Neutrophil (primary cell): ENCODE measurements around the gene ARPIN.

Source experiments
- H3K27ac ChIP-seq: fragments of 200-600 bp; sonication (generic); 2 replicates; pipeline ENCODE4 v1.5.1; 2016; ENCODE audit warnings: mild to moderate bottlenecking, moderate library complexity
- H3K27me3 ChIP-seq: fragments of 200-600 bp; sonication (generic); 2 replicates; pipeline ENCODE4 v1.6.0; 2016; ENCODE audit warnings: mild to moderate bottlenecking
- H3K36me3 ChIP-seq: fragments of 200-600 bp; sonication (generic); 2 replicates; pipeline ENCODE4 v1.5.1; 2017
- H3K4me1 ChIP-seq, 2 experiments: fragments of 200-600 bp in 1 of 2; sonication (generic) in 1 of 2; 1 replicate in 1 of 2; 2 replicates in 1 of 2; pipeline versions ENCODE4 v1.5.1 to v1.6.1; 2013 to 2016; ENCODE audit warnings: low read depth in 1 of 2, low read length in 1 of 2, mild to moderate bottlenecking in 1 of 2, moderate library complexity in 1 of 2; ENCODE audit not compliant: control insufficient read depth in 1 of 2, insufficient read depth in 1 of 2
- H3K4me3 ChIP-seq, 2 experiments: fragments of 200-600 bp in 1 of 2; sonication (generic) in 1 of 2; 1 replicate in 1 of 2; 2 replicates in 1 of 2; pipeline ENCODE4 v1.5.1; 2013 to 2016; ENCODE audit warnings: low read depth in 1 of 2, low read length in 1 of 2, mild to moderate bottlenecking in 1 of 2, moderate library complexity in 1 of 2
- H3K9me3 ChIP-seq: fragments of 200-600 bp; sonication (generic); 2 replicates; pipeline ENCODE4 v1.5.1; 2016
- CTCF ChIP-seq: fragments of 200-600 bp; sonication (generic); IDR thresholded peaks from 2 replicates; pipeline ENCODE4 v1.5.1; 2016; ENCODE audit warnings: antibody characterized with exemption

The ARPIN gene

DNA sequence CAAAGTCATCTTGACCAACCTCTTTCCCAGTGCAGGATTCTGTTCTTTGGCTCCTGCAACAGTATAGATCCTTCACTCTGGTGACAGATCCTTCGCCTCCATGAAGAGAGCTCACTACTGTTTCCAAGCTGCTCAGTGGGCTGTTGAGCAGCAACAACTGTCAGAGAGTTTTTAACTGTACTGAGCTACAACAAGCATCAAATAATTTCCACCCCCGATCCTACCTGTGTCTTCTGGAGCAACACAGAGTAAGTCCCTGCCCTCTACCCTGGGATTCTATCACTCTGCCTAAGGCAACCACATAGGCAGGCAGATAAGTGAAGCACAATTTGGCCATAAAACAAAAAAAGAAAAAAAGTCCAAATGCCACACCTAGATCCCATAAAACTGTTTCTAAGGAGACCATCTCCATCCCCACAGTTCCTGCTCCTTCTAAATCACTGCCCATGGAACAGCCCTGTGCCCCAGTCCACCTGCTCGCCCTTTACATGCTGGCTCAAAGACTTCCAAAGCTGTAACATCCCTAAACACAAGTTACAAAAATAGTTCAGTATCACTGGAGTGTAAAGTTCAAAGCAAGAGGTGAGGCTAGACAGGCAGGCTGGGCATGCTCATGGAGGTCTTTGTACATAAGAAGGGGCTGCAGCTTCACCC is 60.3 kb downstream of the ARPIN start:
- Histone ChIP-seq H3K27ac (peak overlapping the region; percentile 91), H3K27me3 (no peaks in the 10 kb centered on the region), H3K4me1 (peaks cover 30 to 44% of the 10 kb centered on the region in 2 experiments), H3K36me3 (no peaks in the 10 kb centered on the region), H3K9me3 (no peaks in the 10 kb centered on the region), H3K4me3 (no peak overlapping the region)
- no peak for TF ChIP-seq CTCF

GRCh38 chr15:89851673-89852341 is 60.9 kb downstream of the ARPIN start:
- H3K27ac ChIP-seq: peak overlapping the region; percentile 91
- no peaks in the 10 kb centered on the region for H3K27me3 ChIP-seq
- no peak for TF ChIP-seq CTCF
- H3K4me3 ChIP-seq: peak overlapping the region in 1 of 2 experiments; percentile 5
- no peaks in the 10 kb centered on the region for H3K9me3 ChIP-seq
- H3K36me3 ChIP-seq: no peaks in the 10 kb centered on the region
- peaks cover 30 to 44% of the 10 kb centered on the region in 2 experiments for H3K4me1 ChIP-seq

- H3K27me3 ChIP-seq: no peaks in the 10 kb centered on the region
- TF ChIP-seq CTCF: no peak
- no peaks in the 10 kb centered on the region for H3K9me3 ChIP-seq
- peak overlapping the region; percentile 91 for H3K27ac ChIP-seq
- H3K4me1 ChIP-seq: peaks cover 35 to 44% of the 10 kb centered on the region in 2 experiments
- H3K36me3 ChIP-seq: no peaks in the 10 kb centered on the region
- peak overlapping the region in 1 of 2 experiments; percentile 45 for H3K4me3 ChIP-seq
Measured at GRCh38 chr15:89848970-89849292, 63.8 kb downstream of the ARPIN start.

- TF ChIP-seq CTCF: no peak
- H3K27me3 ChIP-seq: no peaks in the 10 kb centered on the region
- no peaks in the 10 kb centered on the region for H3K9me3 ChIP-seq
- no peaks in the 10 kb centered on the region for H3K36me3 ChIP-seq
- peak overlapping the region; percentile 91 for H3K27ac ChIP-seq
- H3K4me1 ChIP-seq: peaks cover 35 to 38% of the 10 kb centered on the region in 2 experiments
- no peak overlapping the region for H3K4me3 ChIP-seq
Measured at GRCh38 chr15:89847101-89847500, 65.7 kb downstream of the ARPIN start.

DNA sequence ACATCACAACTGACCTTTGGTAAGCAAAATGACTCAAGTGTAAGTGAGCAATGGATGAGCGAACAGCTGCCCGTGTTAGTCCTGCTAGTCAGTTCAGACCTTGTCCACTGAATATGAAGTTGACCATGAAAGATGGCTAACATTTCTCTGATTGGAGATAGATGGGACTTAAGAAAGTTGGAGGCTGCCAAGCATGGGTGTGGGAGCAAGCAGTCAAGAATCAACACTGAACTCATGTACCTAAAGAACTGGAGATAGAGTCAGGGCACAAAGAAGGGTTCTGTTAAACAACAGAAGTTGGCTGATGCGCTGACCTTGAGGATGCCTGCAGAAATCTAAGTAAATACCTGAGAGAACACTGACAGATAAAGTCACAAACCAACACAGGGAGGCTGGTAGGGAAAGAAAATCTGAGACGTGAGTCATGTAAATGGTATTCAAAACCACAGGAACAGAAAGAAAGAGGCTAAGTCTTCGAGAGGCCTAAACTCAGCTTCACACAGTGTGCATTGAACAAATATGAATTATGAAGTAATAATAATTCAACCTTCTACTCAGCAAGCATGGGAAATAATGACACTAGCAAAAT is 67.4 kb downstream of the ARPIN start:
- Histone ChIP-seq H3K9me3 (no peaks in the 10 kb centered on the region), H3K27ac (no peak overlapping the region), H3K4me1 (peaks cover 22 to 25% of the 10 kb centered on the region in 2 experiments), H3K27me3 (no peaks in the 10 kb centered on the region), H3K4me3 (no peak overlapping the region), H3K36me3 (no peaks in the 10 kb centered on the region)
- TF ChIP-seq CTCF: no peak
